H9 (cell line): ENCODE measurements around the gene PCSK9. TPM values are rescaled to one million over a fixed set of nuclear protein-coding genes. Genes with fewer than 3 reads are reported as not detected.

ENCODE experiments used
- DNase-seq: peaks from one replicate; pipeline ENCODE4 v3.0.0-alpha.2; 2017
- H2AFZ ChIP-seq: one replicate; pipeline ENCODE4 v1.6.1; 2013; ENCODE audit warnings: mild to moderate bottlenecking, low read length, control low read depth, moderate library complexity
- H2AK5ac ChIP-seq: 2 replicates; pipeline ENCODE4 v1.6.1; 2013; ENCODE audit warnings: low read length, control low read depth, mixed read lengths; ENCODE audit not compliant: insufficient read length
- H2BK120ac ChIP-seq: one replicate; pipeline ENCODE4 v1.6.1; 2013; ENCODE audit warnings: low read depth, mild to moderate bottlenecking, low read length, control low read depth, inconsistent platforms; ENCODE audit not compliant: poor library complexity, severe bottlenecking
- H2BK12ac ChIP-seq: 2 replicates; pipeline ENCODE4 v1.6.1; 2013; ENCODE audit warnings: low read length, control low read depth, mixed read lengths, low read depth; ENCODE audit not compliant: insufficient read length
- H2BK15ac ChIP-seq: 2 replicates; pipeline ENCODE4 v1.6.1; 2013; ENCODE audit warnings: low read depth, low read length, control low read depth
- H2BK20ac ChIP-seq: one replicate; pipeline ENCODE4 v1.6.1; 2013; ENCODE audit warnings: low read depth, mild to moderate bottlenecking, low read length, control low read depth, inconsistent platforms; ENCODE audit not compliant: poor library complexity, severe bottlenecking
- H2BK5ac ChIP-seq: 2 replicates; pipeline ENCODE4 v1.6.1; 2013; ENCODE audit warnings: low read length, control low read depth, mixed read lengths; ENCODE audit not compliant: insufficient read length
- H3K14ac ChIP-seq: 2 replicates; pipeline ENCODE4 v1.6.1; 2013; ENCODE audit warnings: low read length, control low read depth; ENCODE audit not compliant: insufficient read depth
- H3K18ac ChIP-seq: 2 replicates; pipeline ENCODE4 v1.6.1; 2013; ENCODE audit warnings: low read depth, mild to moderate bottlenecking, mixed read lengths, low read length, control low read depth; ENCODE audit not compliant: insufficient read length
- H3K23ac ChIP-seq: 2 replicates; pipeline ENCODE4 v1.6.1; 2013; ENCODE audit warnings: low read length, control low read depth, mixed read lengths, low read depth; ENCODE audit not compliant: insufficient read length
- H3K23me2 ChIP-seq: 2 replicates; pipeline ENCODE4 v1.6.1; 2013; ENCODE audit warnings: low read depth, mild to moderate bottlenecking, mixed read lengths, low read length, control low read depth; ENCODE audit not compliant: insufficient read length, poor library complexity, severe bottlenecking
- H3K27ac ChIP-seq: 2 replicates; pipeline ENCODE4 v1.5.1; 2013; ENCODE audit warnings: low read length, control low read depth, mixed read lengths, low read depth; ENCODE audit not compliant: insufficient read length
- H3K27me3 ChIP-seq: 2 replicates; pipeline ENCODE4 v1.6.1; 2013; ENCODE audit warnings: low read length, control low read depth, inconsistent platforms; ENCODE audit not compliant: insufficient read depth
- H3K4ac ChIP-seq: 2 replicates; pipeline ENCODE4 v1.6.1; 2013; ENCODE audit warnings: low read depth, mild to moderate bottlenecking, control low read depth, inconsistent platforms, low read length, moderate library complexity
- H3K4me1 ChIP-seq: 2 replicates; pipeline ENCODE4 v1.6.1; 2013; ENCODE audit warnings: low read length, control low read depth, inconsistent platforms; ENCODE audit not compliant: insufficient read depth
- H3K4me2 ChIP-seq: 2 replicates; pipeline ENCODE4 v1.6.1; 2013; ENCODE audit warnings: low read length, control low read depth, mixed read lengths; ENCODE audit not compliant: insufficient read length, insufficient read depth
- H3K56ac ChIP-seq: 2 replicates; pipeline ENCODE4 v1.6.1; 2013; ENCODE audit warnings: low read depth, mild to moderate bottlenecking, mixed read lengths, low read length, control low read depth; ENCODE audit not compliant: insufficient read length
- H3K79me1 ChIP-seq: 2 replicates; pipeline ENCODE4 v1.6.1; 2013; ENCODE audit warnings: low read depth, mild to moderate bottlenecking, moderate library complexity, low read length, control low read depth, inconsistent platforms; ENCODE audit not compliant: insufficient read depth, poor library complexity, severe bottlenecking
- H3K79me2 ChIP-seq: 2 replicates; pipeline ENCODE4 v1.6.1; 2013; ENCODE audit warnings: low read length, control low read depth, inconsistent platforms; ENCODE audit not compliant: insufficient read depth
- H3K9ac ChIP-seq: 2 replicates; pipeline ENCODE4 v1.6.1; 2013; ENCODE audit warnings: low read length, control low read depth, mixed read lengths; ENCODE audit not compliant: insufficient read length; ENCODE audit errors: extremely low read depth
- H3K9me3 ChIP-seq: one replicate; pipeline ENCODE4 v1.6.1; 2013; ENCODE audit warnings: low read depth, low read length, inconsistent platforms; ENCODE audit not compliant: control insufficient read depth
- H3T11ph ChIP-seq: one replicate; pipeline ENCODE4 v1.6.1; 2013; ENCODE audit warnings: mild to moderate bottlenecking, low read length, control low read depth, inconsistent platforms
- H4K20me1 ChIP-seq: one replicate; pipeline ENCODE4 v1.6.1; 2013; ENCODE audit not compliant: control insufficient read depth, insufficient read length, insufficient read depth
- H4K5ac ChIP-seq: 2 replicates; pipeline ENCODE4 v1.6.1; 2013; ENCODE audit warnings: low read depth, mild to moderate bottlenecking, mixed read lengths, low read length, control low read depth; ENCODE audit not compliant: insufficient read length
- H4K8ac ChIP-seq: replicated peaks from 2 replicates; pipeline ENCODE4 v1.6.1; 2013; ENCODE audit warnings: low read length, control low read depth, mixed read lengths, low read depth; ENCODE audit not compliant: insufficient read length
- H4K91ac ChIP-seq: 2 replicates; pipeline ENCODE4 v1.6.1; 2013; ENCODE audit warnings: low read depth, mild to moderate bottlenecking, moderate library complexity, mixed read lengths, low read length, control low read depth; ENCODE audit not compliant: insufficient read length
- H3K27ac Mint-ChIP-seq, 3 experiments: 2 replicates in 2 of 3; 3 replicates in 1 of 3; pipeline ENCODE4 v1.8.0; 2020 to 2021; ENCODE audit warnings: mixed read lengths in 3 of 3, mild to moderate bottlenecking in 1 of 3, moderate library complexity in 1 of 3
- H3K27me3 Mint-ChIP-seq: 2 replicates; pipeline ENCODE4 v1.8.0; 2021; ENCODE audit warnings: low read depth, mild to moderate bottlenecking, moderate library complexity, mixed read lengths
- H3K36me3 Mint-ChIP-seq, 3 experiments: 2 replicates in 2 of 3; 3 replicates in 1 of 3; pipeline ENCODE4 v1.8.0; 2020 to 2021; ENCODE audit warnings: low read depth in 3 of 3, mixed read lengths in 3 of 3; ENCODE audit not compliant: insufficient read depth in 1 of 3
- H3K4me1 Mint-ChIP-seq, 2 experiments: 2 replicates each; pipeline ENCODE4 v1.8.0; 2020; ENCODE audit warnings: mixed read lengths in 2 of 2
- H3K4me3 Mint-ChIP-seq, 2 experiments: 2 replicates in 1 of 2; 3 replicates in 1 of 2; pipeline ENCODE4 v1.8.0; 2020 to 2021; ENCODE audit warnings: mild to moderate bottlenecking in 2 of 2, mixed read lengths in 2 of 2, moderate library complexity in 1 of 2
- H3K9me3 Mint-ChIP-seq, 2 experiments: 2 replicates in 1 of 2; 3 replicates in 1 of 2; pipeline ENCODE4 v1.8.0; 2020; ENCODE audit warnings: mild to moderate bottlenecking in 2 of 2, mixed read lengths in 2 of 2, moderate library complexity in 1 of 2
- CTCF ChIP-seq: fragments of 200-600 bp; sonication (generic); conservative IDR thresholded peaks from 3 replicates; pipeline ENCODE4 v1.8.0; 2021; ENCODE audit warnings: antibody characterized with exemption, mild to moderate bottlenecking
- WGBS: extraction: QIAGEN DNeasy Blood & Tissue Kit; methylation state at CpG from one replicate; pipeline ENCODE4 v1.1.7; 2013; ENCODE audit warnings: missing lambda C conversion rate, low lambda C conversion rate, mixed read lengths; ENCODE audit not compliant: insufficient read length; ENCODE audit errors: extremely low coverage; 5-methylcytosine and 5-hydroxymethylcytosine counted together
- total RNA-seq: library from RNA; stranded (reverse); gene quantifications from 2 replicates; pipeline ENCODE4 v1.2.1, GENCODE V29; 2021

PCSK9 gene
- total RNA-seq, 1 experiment from 2014 or later = 75.1 TPM

- Mint-ChIP-seq H3K4me1 (peaks cover 40 to 47% of the 10 kb centered on the region in 2 experiments), H3K27me3 (peaks cover 58% of the 10 kb centered on the region), H3K4me3 (no peak within 1 kb of the TSS), H3K36me3 (no peaks in the 10 kb centered on the region), H3K27ac (peak within 1 kb of the TSS in 1 of 3 experiments; percentile 19; a peak in 1 of 7 replicates), H3K9me3 (no peaks in the 10 kb centered on the region; a peak in 1 of 5 replicates)
- H2BK15ac ChIP-seq = no peak within 1 kb of the TSS
- H3T11ph ChIP-seq = no peak within 1 kb of the TSS
- H3K27me3 ChIP-seq = peaks cover 27% of the 10 kb centered on the region; the same call in 1 of the 2 replicates
- H3K14ac ChIP-seq = no peak within 1 kb of the TSS
- H3K79me1 ChIP-seq = no peaks in the 10 kb centered on the region
- peak within 1 kb of the TSS; percentile 68 for H3K4me2 ChIP-seq
- H2BK120ac ChIP-seq = no peak within 1 kb of the TSS
- no peak within 1 kb of the TSS for H2BK12ac ChIP-seq
- H3K4ac ChIP-seq = no peak within 1 kb of the TSS
- H3K27ac ChIP-seq = no peak within 1 kb of the TSS
- no peak within 1 kb of the TSS for H2AFZ ChIP-seq
- no peak within 1 kb of the TSS for H4K91ac ChIP-seq
- no peak for DNase-seq
- no peak within 1 kb of the TSS for H2AK5ac ChIP-seq
- WGBS = no CpG with 5 or more reads among the region's 7 CpGs
- H4K5ac ChIP-seq = no peak within 1 kb of the TSS
- H2BK5ac ChIP-seq = no peak within 1 kb of the TSS
- no peaks in the 10 kb centered on the region for H3K79me2 ChIP-seq
- H3K4me1 ChIP-seq = peaks cover 14% of the 10 kb centered on the region; the same call in 1 of the 2 replicates
- TF ChIP-seq CTCF = no peak
- H3K56ac ChIP-seq = no peak within 1 kb of the TSS
- no peak within 1 kb of the TSS for H2BK20ac ChIP-seq
- no peaks in the 10 kb centered on the region for H3K9me3 ChIP-seq
- H3K18ac ChIP-seq = no peak within 1 kb of the TSS
- no peak within 1 kb of the TSS for H4K8ac ChIP-seq
- no peak within 1 kb of the TSS for H3K9ac ChIP-seq
- no peaks in the 10 kb centered on the region for H4K20me1 ChIP-seq
- H3K23me2 ChIP-seq = peaks cover 7% of the 10 kb centered on the region
- H3K23ac ChIP-seq = no peak within 1 kb of the TSS
These were observed 40.7 kb upstream of the PCSK9 start, which contains the start of gene BSND for GRCh38 chr1:54998677-54999076. TSS of gene BSND (plus strand) at chr1:54998933. CDS start at chr1:54999187, 254 bp downstream.
